ENCODE results near the gene ARSB. TPM values are rescaled to one million over a fixed set of nuclear protein-coding genes. Genes with fewer than 3 reads are reported as not detected.

Gene ARSB
- total and polyA plus RNA-seq, 10 of the 15 experiments (the other 5 are each of a cell fraction or from before 2014, with no cell fraction given): 1.2 to 8.2 (median 6.1) TPM

- no peak for TF ChIP-seq GABPA (IDR thresholded peaks at IDR 0.05; ENCODE audit: low read depth)
- TF ChIP-seq POU2F2 (IDR thresholded peaks at IDR 0.05; ENCODE audit: borderline replicate concordance, low read depth, low read length): peak; percentile 90
- peak; percentile 78 for TF ChIP-seq BACH1 (IDR thresholded peaks at IDR 0.05; ENCODE audit: borderline replicate concordance)
- TF ChIP-seq ZBTB11 (CRISPR knock-in tag; IDR thresholded peaks at IDR 0.05): no peak
- no peak for TF ChIP-seq CUX1 (IDR thresholded peaks at IDR 0.05; ENCODE audit: insufficient replicate concordance, low read depth, low read length)
- TF ChIP-seq CTCF (IDR thresholded peaks at IDR 0.05 in 2 of 3, conservative IDR thresholded peaks at IDR 0.05 in 1 of 3; ENCODE audit: control insufficient read depth in 2 of 3, extremely low read depth in 1 of 3, insufficient read depth in 1 of 3, low read depth in 3 of 3, low read length in 3 of 3): no peak
- TF ChIP-seq POLR2AphosphoS5 (IDR thresholded peaks at IDR 0.05; ENCODE audit: low read length): peak; percentile 68; the same call in 1 of the 2 replicates
- TF ChIP-seq RB1 (IDR thresholded peaks at IDR 0.05; ENCODE audit: borderline replicate concordance): no peak; the same call in 1 of the 2 replicates
- TF ChIP-seq FOS (IDR thresholded peaks at IDR 0.05; ENCODE audit: borderline replicate concordance, extremely low read depth, insufficient read length): no peak
- peak; percentile 19; the same call in 1 of the 2 replicates for TF ChIP-seq TCF7 (IDR thresholded peaks at IDR 0.05; ENCODE audit: borderline replicate concordance)
- TF ChIP-seq NFYB (IDR thresholded peaks at IDR 0.05; ENCODE audit: insufficient read depth, low read depth, low read length): peak; percentile 43; the same call in 1 of the 2 replicates
- TF ChIP-seq BCL3 (IDR thresholded peaks at IDR 0.05; ENCODE audit: borderline replicate concordance, insufficient read depth, low read depth, low read length, poor library complexity, severe bottlenecking): peak; percentile 80
- TF ChIP-seq YY1 (IDR thresholded peaks at IDR 0.05; ENCODE audit: low read depth, low read length): peak; percentile 83
- TF ChIP-seq EED (IDR thresholded peaks at IDR 0.05; ENCODE audit: low read depth): peak; percentile 90
- TF ChIP-seq RBBP5 (conservative IDR thresholded peaks at IDR 0.05): 0 out of 2 replicates have a peak, but pooled peaks have one; percentile 61
- TF ChIP-seq ZNF274 (IDR thresholded peaks at IDR 0.05; ENCODE audit: insufficient read depth, insufficient read length): no peak
Observed at GRCh38 chr5:78727786-78728761, 257.0 kb downstream of the ARSB start (continued).

All from GM12878 (cell line).